ENCODE data around the gene WDR88. TPM values are rescaled to one million over a fixed set of nuclear protein-coding genes. Genes with fewer than 3 reads are reported as not detected.
"Not testable (repeated sequence)": the region's sequence is repeated elsewhere in the genome, so short reads cannot be mapped to it uniquely, and the experiment has no call there.

Gene WDR88
- total RNA-seq, 1 donor = not detected

DNA sequence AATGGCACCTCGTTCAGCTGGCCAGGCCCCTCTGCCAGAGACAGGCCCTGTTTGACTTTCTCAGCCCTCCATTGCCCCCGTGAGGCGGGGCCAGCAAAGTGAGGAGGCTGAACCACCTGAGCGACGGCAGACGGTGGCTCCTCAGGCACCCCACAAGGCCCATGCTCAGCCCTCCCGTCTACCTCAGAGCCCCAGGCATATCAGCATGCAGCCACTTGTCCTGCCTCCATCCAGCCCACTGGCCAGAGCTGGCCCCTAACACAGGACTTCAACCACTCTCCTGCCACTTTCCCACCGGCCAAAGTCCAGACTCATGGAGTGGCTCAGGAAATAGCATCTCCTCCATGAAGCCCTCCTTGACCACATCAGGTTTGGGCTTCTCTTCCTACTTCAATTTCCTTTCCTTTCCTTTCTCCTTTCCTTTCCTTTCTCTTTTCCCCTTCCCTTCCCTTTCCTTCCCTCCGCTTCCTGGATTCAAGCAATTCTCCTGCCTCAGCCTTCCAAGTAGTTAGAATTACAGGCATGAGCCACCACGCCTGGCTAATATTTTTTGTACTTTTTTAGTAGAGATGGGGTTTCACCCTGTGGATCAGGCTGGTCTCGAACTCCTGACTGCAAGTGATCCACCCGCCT lies 84.4 kb downstream of the WDR88 start:
- no peaks in the 10 kb centered on the region for H3K4me1 ChIP-seq (ENCODE audit: insufficient read depth, low read length)
- H3K4me3 ChIP-seq (ENCODE audit: low read length) = no peak overlapping the region
- H3K9me3 ChIP-seq (ENCODE audit: low read depth, low read length) = no peaks in the 10 kb centered on the region
- no peaks in the 10 kb centered on the region for H3K27me3 ChIP-seq (ENCODE audit: insufficient read depth, low read length)

- Histone ChIP-seq H3K4me1 (ENCODE audit: insufficient read depth, low read length) (no peaks in the 10 kb centered on the region), H3K27me3 (ENCODE audit: insufficient read depth, low read length) (no peaks in the 10 kb centered on the region), H3K9me3 (ENCODE audit: low read depth, low read length) (no peaks in the 10 kb centered on the region), H3K4me3 (ENCODE audit: low read length) (no peak overlapping the region)
Observed at GRCh38 chr19:33217881-33218280, 86.0 kb downstream of the WDR88 start.

DNA sequence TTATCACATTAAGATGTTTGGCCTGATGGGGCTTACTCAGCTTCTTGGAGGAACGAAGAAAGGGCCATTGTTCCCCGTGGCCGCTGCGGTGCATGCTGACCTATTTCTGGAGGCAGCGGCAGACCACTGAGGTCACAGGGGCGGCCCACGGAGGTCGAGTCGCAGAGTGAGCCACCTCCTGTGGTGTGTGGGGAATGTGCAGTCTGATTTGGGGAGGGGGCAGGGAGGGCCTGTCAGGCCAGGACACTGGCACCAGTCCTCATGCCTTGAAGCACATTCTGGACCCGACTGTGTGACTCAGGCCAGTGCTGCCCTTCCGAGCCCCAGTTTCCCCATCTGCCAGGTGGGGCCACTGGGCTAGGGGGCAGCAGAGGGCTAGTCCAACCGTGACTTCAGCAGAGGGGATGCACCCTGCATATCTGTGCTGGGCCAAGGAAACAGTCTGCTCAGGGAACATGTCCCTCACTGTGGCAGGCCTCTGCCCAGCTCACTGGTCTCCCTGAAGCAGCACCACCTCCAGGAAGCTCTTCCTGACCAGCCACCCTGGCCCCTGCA lies 87.4 kb downstream of the WDR88 start:
- Histone ChIP-seq H3K27me3 (ENCODE audit: insufficient read depth, low read length) (peaks cover 3% of the 10 kb centered on the region), H3K4me1 (ENCODE audit: insufficient read depth, low read length) (no peaks in the 10 kb centered on the region), H3K4me3 (ENCODE audit: low read length) (no peak overlapping the region), H3K9me3 (ENCODE audit: low read depth, low read length) (no peaks in the 10 kb centered on the region)

GRCh38 chr19:33220115-33220514 lies 88.2 kb downstream of the WDR88 start:
- Histone ChIP-seq H3K4me3 (ENCODE audit: low read length) (no peak overlapping the region), H3K27me3 (ENCODE audit: insufficient read depth, low read length) (peaks cover 11% of the 10 kb centered on the region), H3K4me1 (ENCODE audit: insufficient read depth, low read length) (peaks cover 1% of the 10 kb centered on the region), H3K9me3 (ENCODE audit: low read depth, low read length) (no peaks in the 10 kb centered on the region)

- peaks cover 6% of the 10 kb centered on the region for H3K4me1 ChIP-seq (ENCODE audit: insufficient read depth, low read length)
- peaks cover 14% of the 10 kb centered on the region for H3K27me3 ChIP-seq (ENCODE audit: insufficient read depth, low read length)
- H3K9me3 ChIP-seq (ENCODE audit: low read depth, low read length) = no peaks in the 10 kb centered on the region
- no peak overlapping the region for H3K4me3 ChIP-seq (ENCODE audit: low read length)
Observed at GRCh38 chr19:33220735-33221134, 88.8 kb downstream of the WDR88 start.

- Histone ChIP-seq H3K9me3 (ENCODE audit: low read depth, low read length) (no peaks in the 10 kb centered on the region), H3K4me1 (ENCODE audit: insufficient read depth, low read length) (peaks cover 14% of the 10 kb centered on the region), H3K4me3 (ENCODE audit: low read length) (no peak overlapping the region), H3K27me3 (ENCODE audit: insufficient read depth, low read length) (peaks cover 22% of the 10 kb centered on the region)
Observed at GRCh38 chr19:33221638-33222037, 89.7 kb downstream of the WDR88 start.

DNA sequence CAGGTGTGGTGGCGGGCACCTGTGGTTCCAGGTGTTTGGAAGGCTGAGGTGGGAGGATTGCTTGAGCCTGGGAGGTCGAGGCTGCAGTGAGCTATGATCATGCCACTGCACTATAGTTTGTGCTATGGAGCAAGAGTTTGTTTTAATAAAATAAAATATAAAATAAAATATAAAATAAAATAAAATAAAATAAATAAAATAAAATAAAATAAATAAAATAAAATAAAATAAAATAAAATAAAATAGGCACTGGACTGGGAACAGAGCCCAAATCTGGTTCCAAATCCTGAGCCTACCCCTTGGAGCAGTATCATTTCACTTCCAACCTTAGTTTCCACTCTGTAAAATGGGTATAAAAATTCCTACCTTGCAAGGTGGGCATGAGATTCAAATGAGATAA lies 90.3 kb downstream of the WDR88 start:
- H3K27me3 ChIP-seq (ENCODE audit: insufficient read depth, low read length) = peaks cover 25% of the 10 kb centered on the region
- peaks cover 14% of the 10 kb centered on the region for H3K4me1 ChIP-seq (ENCODE audit: insufficient read depth, low read length)
- H3K9me3 ChIP-seq (ENCODE audit: low read depth, low read length); H3K4me3 ChIP-seq (ENCODE audit: low read length): not testable (repeated sequence)

DNA sequence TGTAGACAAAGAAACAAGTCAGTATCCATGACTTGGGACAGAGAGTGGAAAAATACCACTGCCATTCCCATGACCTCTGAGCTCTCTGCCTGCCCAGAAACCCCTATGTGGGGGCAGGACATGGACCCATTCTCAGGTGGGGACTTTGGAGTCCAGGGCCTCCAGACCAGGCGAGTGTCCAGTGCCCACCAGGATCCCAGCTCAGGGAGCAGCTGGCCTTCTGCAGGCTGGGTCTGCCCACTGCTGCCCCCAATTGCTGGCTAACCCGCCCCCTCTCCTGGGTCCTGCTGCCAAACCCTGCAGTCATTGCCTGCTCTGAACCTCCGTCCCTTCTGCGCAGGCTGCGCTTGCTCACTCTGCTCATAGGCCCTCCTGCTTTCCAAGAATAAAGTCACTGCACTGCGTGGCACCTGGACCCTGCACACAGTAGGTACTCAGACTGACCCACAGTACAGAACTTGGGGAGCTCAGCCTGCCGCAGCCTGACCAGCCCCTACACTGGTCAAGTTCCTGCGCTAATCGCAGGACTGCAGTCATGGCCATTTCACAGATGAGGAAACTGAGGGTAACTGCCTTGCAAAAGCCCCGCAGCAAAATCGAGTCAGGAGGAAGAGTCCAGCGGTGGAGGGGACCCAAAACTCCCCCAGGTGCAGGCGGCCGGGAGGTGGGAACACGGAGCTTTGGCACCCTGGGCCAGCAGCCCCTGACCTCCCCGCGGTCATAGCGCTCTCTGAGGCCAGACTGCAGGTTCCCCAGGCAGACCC lies 93.0 kb downstream of the WDR88 start:
- Histone ChIP-seq H3K4me1 (ENCODE audit: insufficient read depth, low read length) (peaks cover 14% of the 10 kb centered on the region), H3K4me3 (ENCODE audit: low read length) (no peak overlapping the region), H3K9me3 (ENCODE audit: low read depth, low read length) (peaks cover 12% of the 10 kb centered on the region), H3K27me3 (ENCODE audit: insufficient read depth, low read length) (peaks cover 49% of the 10 kb centered on the region)

Other genes with a start within 250 kb of the WDR88 start
- gene CEP89, start 160.2 kb upstream of the WDR88 start, total RNA-seq = 2.2 TPM
- gene FAAP24, start 159.9 kb upstream of the WDR88 start, total RNA-seq = 0.42 TPM
- 0.31 TPM for gene RHPN2, start 67.2 kb upstream of the WDR88 start, total RNA-seq
- 5.4 TPM for gene GPATCH1, start 50.9 kb upstream of the WDR88 start, total RNA-seq
- gene LRP3, start 62.2 kb downstream of the WDR88 start, total RNA-seq = 3.8 TPM
- gene SLC7A10, start 93.7 kb downstream of the WDR88 start, total RNA-seq = not detected
- gene CEBPA, start 170.4 kb downstream of the WDR88 start, total RNA-seq = 19.8 TPM
- gene CEBPG, start 241.6 kb downstream of the WDR88 start, total RNA-seq = 25.3 TPM

Measured in mononuclear cell (primary cell).